ENCODE measurements around the gene CHI3L1.

DNA sequence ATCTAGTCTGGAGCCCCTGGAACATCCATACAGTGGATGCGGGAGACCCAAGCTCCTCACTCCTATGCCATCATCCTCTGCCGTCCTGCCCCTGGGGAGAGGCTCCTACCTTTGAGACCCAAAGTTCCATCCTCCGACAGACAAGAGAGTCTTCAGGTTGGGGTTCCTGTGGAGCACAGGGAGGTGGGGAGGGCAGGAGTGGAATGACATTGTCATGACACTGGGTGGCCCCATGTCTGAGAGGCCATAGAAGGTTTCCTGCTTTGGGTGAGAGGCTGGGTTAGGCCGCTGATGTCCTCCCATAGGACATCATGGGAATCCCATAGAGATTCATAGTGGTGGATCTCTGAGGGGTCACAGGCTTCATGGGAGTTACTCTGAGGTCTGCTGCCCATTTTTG lies 2.0 kb downstream of the CHI3L1 start:
- TF ChIP-seq, protein P1, sequence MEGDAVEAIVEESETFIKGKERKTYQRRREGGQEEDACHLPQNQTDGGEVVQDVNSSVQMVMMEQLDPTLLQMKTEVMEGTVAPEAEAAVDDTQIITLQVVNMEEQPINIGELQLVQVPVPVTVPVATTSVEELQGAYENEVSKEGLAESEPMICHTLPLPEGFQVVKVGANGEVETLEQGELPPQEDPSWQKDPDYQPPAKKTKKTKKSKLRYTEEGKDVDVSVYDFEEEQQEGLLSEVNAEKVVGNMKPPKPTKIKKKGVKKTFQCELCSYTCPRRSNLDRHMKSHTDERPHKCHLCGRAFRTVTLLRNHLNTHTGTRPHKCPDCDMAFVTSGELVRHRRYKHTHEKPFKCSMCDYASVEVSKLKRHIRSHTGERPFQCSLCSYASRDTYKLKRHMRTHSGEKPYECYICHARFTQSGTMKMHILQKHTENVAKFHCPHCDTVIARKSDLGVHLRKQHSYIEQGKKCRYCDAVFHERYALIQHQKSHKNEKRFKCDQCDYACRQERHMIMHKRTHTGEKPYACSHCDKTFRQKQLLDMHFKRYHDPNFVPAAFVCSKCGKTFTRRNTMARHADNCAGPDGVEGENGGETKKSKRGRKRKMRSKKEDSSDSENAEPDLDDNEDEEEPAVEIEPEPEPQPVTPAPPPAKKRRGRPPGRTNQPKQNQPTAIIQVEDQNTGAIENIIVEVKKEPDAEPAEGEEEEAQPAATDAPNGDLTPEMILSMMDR (IDR thresholded peaks at IDR 0.05), result no peak
- no peak for TF ChIP-seq EP300 (IDR thresholded peaks at IDR 0.05)
- no peak for TF ChIP-seq POLR2A (IDR thresholded peaks at IDR 0.05; ENCODE audit: low read depth)
- no peak for TF ChIP-seq POLR2AphosphoS5 (IDR thresholded peaks at IDR 0.05)

Measured in esophagus muscularis mucosa (tissue), 4 donors.